ENCODE data around the gene MYO15B. TPM values are rescaled to one million over a fixed set of nuclear protein-coding genes. Genes with fewer than 3 reads are reported as not detected.

The MYO15B gene
- total RNA-seq = 16.2 and 18.1 TPM in 2 replicates

GRCh38 chr17:75587675-75588595, at the start of gene MYO15B:
Gene MYO15B, plus strand, starts transcription at chr17:75587800. Its CDS starts 258 bp downstream, at chr17:75588058.
- Mint-ChIP-seq H3K27me3 (ENCODE audit: insufficient read depth) (peaks cover 20% of the 10 kb centered on the region), H3K4me1 (ENCODE audit: low read depth) (no peaks in the 10 kb centered on the region), H3K27ac (no peak within 1 kb of the TSS), H3K36me3 (ENCODE audit: low read depth) (no peaks in the 10 kb centered on the region), H3K4me3 (peak within 1 kb of the TSS; percentile 53), H3K9me3 (no peaks in the 10 kb centered on the region)
- DNase-seq (ENCODE audit: low spot score) = peak; percentile 39
- intact Hi-C loops (cut with micrococcal nuclease) = loop anchor here (2.0 to 10.0 kb wide), 2 partner anchors 131 to 313 kb away; partner anchors contain the start of genes MIF4GD and TMEM94

- Mint-ChIP-seq H3K4me3 (no peak overlapping the region), H3K4me1 (ENCODE audit: low read depth) (peaks cover 7% of the 10 kb centered on the region), H3K36me3 (ENCODE audit: low read depth) (no peaks in the 10 kb centered on the region), H3K27me3 (ENCODE audit: insufficient read depth) (no peaks in the 10 kb centered on the region), H3K27ac (no peak overlapping the region), H3K9me3 (no peaks in the 10 kb centered on the region)
- intact Hi-C loops (cut with micrococcal nuclease) = no loop called here
- no peak for DNase-seq (ENCODE audit: low spot score)
These were observed 47.5 kb upstream of the MYO15B start for GRCh38 chr17:75539967-75540729.

GRCh38 chr17:75540923-75541503, 46.6 kb upstream of the MYO15B start:
- Mint-ChIP-seq H3K4me1 (ENCODE audit: low read depth) (no peaks in the 10 kb centered on the region), H3K9me3 (no peaks in the 10 kb centered on the region), H3K27me3 (ENCODE audit: insufficient read depth) (no peaks in the 10 kb centered on the region), H3K36me3 (ENCODE audit: low read depth) (no peaks in the 10 kb centered on the region), H3K27ac (no peak overlapping the region), H3K4me3 (no peak overlapping the region)
- no peak for DNase-seq (ENCODE audit: low spot score)
- intact Hi-C loops (cut with micrococcal nuclease) = no loop called here

- intact Hi-C loops (cut with micrococcal nuclease) = no loop called here
- no peak for DNase-seq (ENCODE audit: low spot score)
- Mint-ChIP-seq H3K4me3 (no peak overlapping the region), H3K27me3 (ENCODE audit: insufficient read depth) (no peaks in the 10 kb centered on the region), H3K36me3 (ENCODE audit: low read depth) (no peaks in the 10 kb centered on the region), H3K27ac (no peak overlapping the region), H3K4me1 (ENCODE audit: low read depth) (no peaks in the 10 kb centered on the region), H3K9me3 (no peaks in the 10 kb centered on the region)
These were observed 45.4 kb upstream of the MYO15B start for GRCh38 chr17:75542229-75542628.

GRCh38 chr17:75542728-75543336, 44.8 kb upstream of the MYO15B start:
- Mint-ChIP-seq H3K27me3 (ENCODE audit: insufficient read depth) (peaks cover 1% of the 10 kb centered on the region), H3K27ac (no peak overlapping the region), H3K4me3 (no peak overlapping the region), H3K36me3 (ENCODE audit: low read depth) (no peaks in the 10 kb centered on the region), H3K9me3 (no peaks in the 10 kb centered on the region), H3K4me1 (ENCODE audit: low read depth) (no peaks in the 10 kb centered on the region)
- intact Hi-C loops (cut with micrococcal nuclease) = no loop called here
- DNase-seq (ENCODE audit: low spot score) = no peak

GRCh38 chr17:75544250-75544649, 43.4 kb upstream of the MYO15B start:
- Mint-ChIP-seq H3K27me3 (ENCODE audit: insufficient read depth) (peaks cover 2% of the 10 kb centered on the region), H3K36me3 (ENCODE audit: low read depth) (no peaks in the 10 kb centered on the region), H3K27ac (no peak overlapping the region), H3K4me1 (ENCODE audit: low read depth) (no peaks in the 10 kb centered on the region), H3K4me3 (no peak overlapping the region), H3K9me3 (no peaks in the 10 kb centered on the region)
- intact Hi-C loops (cut with micrococcal nuclease) = no loop called here
- DNase-seq (ENCODE audit: low spot score) = no peak

- no peaks in the 10 kb centered on the region for H3K4me1 Mint-ChIP-seq (ENCODE audit: low read depth)
- no peak overlapping the region for H3K4me3 Mint-ChIP-seq
- peaks cover 2% of the 10 kb centered on the region for H3K27me3 Mint-ChIP-seq (ENCODE audit: insufficient read depth)
- no peaks in the 10 kb centered on the region for H3K9me3 Mint-ChIP-seq
- no peaks in the 10 kb centered on the region for H3K36me3 Mint-ChIP-seq (ENCODE audit: low read depth)
- H3K27ac Mint-ChIP-seq = no peak overlapping the region
- no peak for DNase-seq (ENCODE audit: low spot score)
- intact Hi-C loops (cut with micrococcal nuclease) = no loop called here
These were observed 41.4 kb upstream of the MYO15B start for GRCh38 chr17:75546181-75546580.

- Mint-ChIP-seq H3K4me1 (ENCODE audit: low read depth) (no peaks in the 10 kb centered on the region), H3K9me3 (no peaks in the 10 kb centered on the region), H3K36me3 (ENCODE audit: low read depth) (no peaks in the 10 kb centered on the region), H3K27me3 (ENCODE audit: insufficient read depth) (peaks cover 2% of the 10 kb centered on the region), H3K27ac (no peak overlapping the region), H3K4me3 (no peak overlapping the region)
- intact Hi-C loops (cut with micrococcal nuclease) = no loop called here
- DNase-seq (ENCODE audit: low spot score) = no peak
These were observed 40.5 kb upstream of the MYO15B start for GRCh38 chr17:75547091-75547490.

GRCh38 chr17:75548813-75549212, 38.8 kb upstream of the MYO15B start:
- no peak for DNase-seq (ENCODE audit: low spot score)
- Mint-ChIP-seq H3K4me1 (ENCODE audit: low read depth) (no peaks in the 10 kb centered on the region), H3K36me3 (ENCODE audit: low read depth) (no peaks in the 10 kb centered on the region), H3K27ac (no peak overlapping the region), H3K27me3 (ENCODE audit: insufficient read depth) (peaks cover 2% of the 10 kb centered on the region), H3K9me3 (no peaks in the 10 kb centered on the region), H3K4me3 (no peak overlapping the region)
- intact Hi-C loops (cut with micrococcal nuclease) = no loop called here

GRCh38 chr17:75549246-75550138, 38.1 kb upstream of the MYO15B start:
- no peaks in the 10 kb centered on the region for H3K4me1 Mint-ChIP-seq (ENCODE audit: low read depth)
- no peaks in the 10 kb centered on the region for H3K9me3 Mint-ChIP-seq
- H3K4me3 Mint-ChIP-seq = no peak overlapping the region
- no peaks in the 10 kb centered on the region for H3K36me3 Mint-ChIP-seq (ENCODE audit: low read depth)
- intact Hi-C loops (cut with micrococcal nuclease) = no loop called here
- H3K27ac Mint-ChIP-seq = no peak overlapping the region
- DNase-seq (ENCODE audit: low spot score) = no peak
- peaks cover 2% of the 10 kb centered on the region for H3K27me3 Mint-ChIP-seq (ENCODE audit: insufficient read depth)

- Mint-ChIP-seq H3K4me1 (ENCODE audit: low read depth) (no peaks in the 10 kb centered on the region), H3K27me3 (ENCODE audit: insufficient read depth) (peaks cover 4% of the 10 kb centered on the region), H3K36me3 (ENCODE audit: low read depth) (no peaks in the 10 kb centered on the region), H3K4me3 (no peak overlapping the region), H3K27ac (no peak overlapping the region), H3K9me3 (no peaks in the 10 kb centered on the region)
- no peak for DNase-seq (ENCODE audit: low spot score)
- intact Hi-C loops (cut with micrococcal nuclease) = no loop called here
These were observed 37.5 kb upstream of the MYO15B start for GRCh38 chr17:75550139-75550465.

- H3K4me3 Mint-ChIP-seq = no peak overlapping the region
These were observed 36.3 kb upstream of the MYO15B start for GRCh38 chr17:75551266-75551665.

More at GRCh38 chr17:75551266-75551665, 36.3 kb upstream of the MYO15B start:
- H3K4me1 Mint-ChIP-seq (ENCODE audit: low read depth) = no peaks in the 10 kb centered on the region
- no peaks in the 10 kb centered on the region for H3K9me3 Mint-ChIP-seq
- H3K27me3 Mint-ChIP-seq (ENCODE audit: insufficient read depth) = peaks cover 4% of the 10 kb centered on the region
- no peaks in the 10 kb centered on the region for H3K36me3 Mint-ChIP-seq (ENCODE audit: low read depth)
- DNase-seq (ENCODE audit: low spot score) = no peak
- no peak overlapping the region for H3K27ac Mint-ChIP-seq
- intact Hi-C loops (cut with micrococcal nuclease) = no loop called here
